NCI-H82 treated with DMSO at 0.1 percent for 48 hours (cell line): ENCODE results near the gene ITGA8.
"Not testable (repeated sequence)": the region's sequence is repeated elsewhere in the genome, so short reads cannot be mapped to it uniquely, and the experiment has no call there.

Experiments
- DNase-seq: peaks from one replicate; lab custom pipeline; 2025; ENCODE audit not compliant: unreplicated experiment; lab: John Stamatoyannopoulos, UW

The ITGA8 gene

GRCh38 chr10:15690031-15690430 lies 29.7 kb downstream of the ITGA8 start:
- DNase-seq = no peak

- no peak for DNase-seq
These were observed 35.0 kb downstream of the ITGA8 start for GRCh38 chr10:15684768-15685167.

- no peak for DNase-seq
These were observed 38.6 kb downstream of the ITGA8 start for GRCh38 chr10:15681076-15681475.

- DNase-seq = no peak
These were observed 40.9 kb downstream of the ITGA8 start for GRCh38 chr10:15678851-15679250.

- DNase-seq = no peak
These were observed 47.3 kb downstream of the ITGA8 start for GRCh38 chr10:15672469-15672868.

- no peak for DNase-seq
These were observed 48.8 kb downstream of the ITGA8 start for GRCh38 chr10:15670880-15671279.

- no peak for DNase-seq
These were observed 58.1 kb downstream of the ITGA8 start for GRCh38 chr10:15661574-15661973.

GRCh38 chr10:15660990-15661389 lies 58.7 kb downstream of the ITGA8 start:
- DNase-seq = no peak

- DNase-seq = no peak
These were observed 61.5 kb downstream of the ITGA8 start for GRCh38 chr10:15658069-15658702.

- no peak for DNase-seq
These were observed 67.0 kb downstream of the ITGA8 start for GRCh38 chr10:15652757-15653156.

- no peak for DNase-seq
These were observed 67.6 kb downstream of the ITGA8 start for GRCh38 chr10:15652117-15652516.

- DNase-seq = no peak
These were observed 68.5 kb downstream of the ITGA8 start for GRCh38 chr10:15651175-15651574.

- DNase-seq = no peak
These were observed 77.6 kb downstream of the ITGA8 start for GRCh38 chr10:15642095-15642494.

- no peak for DNase-seq
These were observed 79.1 kb downstream of the ITGA8 start for GRCh38 chr10:15640536-15641085.

GRCh38 chr10:15636446-15636845 lies 83.3 kb downstream of the ITGA8 start:
- no peak for DNase-seq

GRCh38 chr10:15632456-15633091 lies 87.1 kb downstream of the ITGA8 start:
- DNase-seq = peak; percentile 53

- DNase-seq = not testable (repeated sequence)
These were observed 88.5 kb downstream of the ITGA8 start for GRCh38 chr10:15631205-15631604.

GRCh38 chr10:15630353-15630752 lies 89.4 kb downstream of the ITGA8 start:
- DNase-seq = no peak

GRCh38 chr10:15627617-15628196 lies 92.0 kb downstream of the ITGA8 start:
- no peak for DNase-seq

GRCh38 chr10:15626937-15627336 lies 92.8 kb downstream of the ITGA8 start:
- no peak for DNase-seq

GRCh38 chr10:15625261-15625660 lies 94.5 kb downstream of the ITGA8 start:
- DNase-seq = no peak
